K562 (cell line): ENCODE measurements around the gene NT5C1A. TPM values are rescaled to one million over a fixed set of nuclear protein-coding genes. Genes with fewer than 3 reads are reported as not detected.

Source experiments
- ATAC-seq: fragments of 200-7000 bp; cut with Tn5 transposase; 3 replicates; pipeline ENCODE4 v1.9.1; 2020; ENCODE audit warnings: moderate library complexity
- BruUV-seq: library from RNA; stranded (reverse); fragments of 400-500 nt; replicated peaks from 2 replicates; lab custom pipeline; 2021; lab: Mats Ljungman, UMichigan
- CTCF ChIA-PET: fragments of 300-600 bp; formaldehyde crosslinking; extraction: SDS; loops from one replicate; lab custom pipeline; 2021; ENCODE audit warnings: low intra/inter-chr PET ratio; lab: Yijun Ruan, JAX
- POLR2A ChIA-PET: fragments of 300-600, 350-650 bp; sonication (Branson Sonifier 250); formaldehyde crosslinking; extraction: SDS; loops from one replicate; lab custom pipeline; 2021; ENCODE audit warnings: antibody characterized with exemption, inconsistent platforms; lab: Yijun Ruan, JAX
- DNase-seq, 4 experiments: peaks; one replicate each; pipeline versions ENCODE4 v3.0.0 to v3.0.0-alpha.2; 2011 to 2018; ENCODE audit warnings: low spot score in 3 of 4, mixed read lengths in 3 of 4; ENCODE audit errors: extremely low read depth in 1 of 4
- FAIRE-seq: peaks from 2 replicates; lab custom pipeline; 2011; peaks lifted over from hg19 to GRCh38; lab: Jason Lieb, UNC
- H2AFZ ChIP-seq: 2 replicates; pipeline ENCODE4 v1.6.0; 2011; ENCODE audit warnings: low read depth, low read length, control low read depth, inconsistent platforms
- H3K27ac ChIP-seq: fragments of 200-600 bp; 3 replicates; pipeline ENCODE4 v1.8.0; 2011; ENCODE audit warnings: low read depth, mild to moderate bottlenecking, control low read depth, inconsistent platforms, low read length, moderate library complexity, mixed read lengths; ENCODE audit errors: extremely low read depth
- H3K27me3 ChIP-seq, 2 experiments: fragments of 300-600 bp in 1 of 2; 2 replicates in 1 of 2; 3 replicates in 1 of 2; pipeline versions ENCODE4 v1.6.0 to v1.8.0; 2011; ENCODE audit warnings: inconsistent platforms in 2 of 2, low read length in 2 of 2, mild to moderate bottlenecking in 1 of 2, mixed read lengths in 1 of 2, moderate library complexity in 1 of 2; ENCODE audit not compliant: control insufficient read depth in 2 of 2, insufficient read depth in 2 of 2
- H3K36me3 ChIP-seq: fragments of 300-600 bp; 3 replicates; pipeline ENCODE4 v1.8.0; 2011; ENCODE audit warnings: mild to moderate bottlenecking, low read length, inconsistent platforms; ENCODE audit not compliant: control insufficient read depth, insufficient read depth
- H3K4me1 ChIP-seq, 2 experiments: fragments of 200-600 bp in 1 of 2; replicated peaks in 1 of 2; 2 replicates in 1 of 2; 3 replicates in 1 of 2; pipeline versions ENCODE4 v1.5.1 to v1.8.0; 2011; ENCODE audit warnings: inconsistent platforms in 2 of 2, low read length in 2 of 2, mild to moderate bottlenecking in 1 of 2, mixed read lengths in 1 of 2, moderate library complexity in 1 of 2; ENCODE audit not compliant: control insufficient read depth in 2 of 2, insufficient read depth in 2 of 2
- H3K4me2 ChIP-seq: 2 replicates; pipeline ENCODE4 v1.6.1; 2011; ENCODE audit warnings: low read length, control low read depth, inconsistent platforms, mixed read lengths; ENCODE audit not compliant: insufficient read depth
- H3K4me3 ChIP-seq: fragments of 200-600 bp; sonication (generic), shearing (Covaris generic); 2 replicates; pipeline ENCODE4 v1.5.1; 2016; ENCODE audit warnings: control low read depth, inconsistent platforms
- H3K79me2 ChIP-seq: fragments of 200-600 bp; 3 replicates; pipeline ENCODE4 v1.8.0; 2011; ENCODE audit warnings: low read length, inconsistent platforms; ENCODE audit not compliant: control insufficient read depth, insufficient read depth
- H3K9ac ChIP-seq, 2 experiments: 2 replicates each; pipeline versions ENCODE4 v1.6.0 to v1.6.1; 2011; ENCODE audit warnings: low read depth in 2 of 2, low read length in 2 of 2, control low read depth in 1 of 2, inconsistent platforms in 1 of 2, mild to moderate bottlenecking in 1 of 2, mixed read lengths in 1 of 2; ENCODE audit not compliant: insufficient read depth in 1 of 2
- H3K9me1 ChIP-seq: one replicate; pipeline ENCODE4 v1.6.0; 2011; ENCODE audit warnings: inconsistent platforms, mild to moderate bottlenecking, low read length, moderate library complexity; ENCODE audit not compliant: control insufficient read depth, insufficient read depth
- H3K9me3 ChIP-seq: replicated peaks from 2 replicates; pipeline ENCODE4 v1.5.1; 2011; ENCODE audit warnings: low read depth, low read length, inconsistent platforms; ENCODE audit not compliant: control insufficient read depth, insufficient read depth
- H4K20me1 ChIP-seq: replicated peaks from 2 replicates; pipeline ENCODE4 v1.6.1; 2011; ENCODE audit warnings: low read length, inconsistent platforms, mixed read lengths; ENCODE audit not compliant: control insufficient read depth, insufficient read depth
- CEBPZ ChIP-seq: fragments of 150-350 bp; IDR thresholded peaks from 2 replicates; pipeline ENCODE4 v1.6.1; 2014; ENCODE audit warnings: low read depth, mild to moderate bottlenecking, low read length, borderline replicate concordance
- HNRNPH1 ChIP-seq: fragments of 200-400 bp; formaldehyde crosslinking; optimal IDR thresholded peaks from 2 replicates; pipeline ENCODE3; 2017; ENCODE audit warnings: low read depth, mild to moderate bottlenecking, low read length, moderate library complexity
- SREBF1 ChIP-seq: fragments of 150-350 bp; IDR thresholded peaks from 2 replicates; pipeline ENCODE4 v1.6.1; 2014; ENCODE audit warnings: antibody characterized with exemption, low read depth, low read length, borderline replicate concordance
- TEAD1 ChIP-seq, 2 experiments: fragments of 450-650 bp in 1 of 2; sonication (generic) in 1 of 2; formaldehyde crosslinking; IDR thresholded peaks; 2 replicates each; pipeline versions ENCODE4 v1.4.0 to v1.8.0; 2020 to 2022; ENCODE audit warnings: mild to moderate bottlenecking in 2 of 2, missing genetic modification reagents in 1 of 2
- WGBS: fragments of 100-300 bp; shearing (Covaris generic); methylation state at CpG from one replicate; pipeline ENCODE4 v1.1.6; 2016; ENCODE audit warnings: low coverage, mixed read lengths; ENCODE audit not compliant: insufficient coverage; ENCODE audit errors: missing lambda C conversion rate; 5-methylcytosine and 5-hydroxymethylcytosine counted together
- in situ Hi-C: fragments of 300-500 bp; cut with MboI; formaldehyde crosslinking; loops from 4 replicates; pipeline ENCODE4 v1.15.0; 2018; ENCODE audit warnings: inconsistent platforms, mixed read lengths
- intact Hi-C: fragments of 100-400 bp; cut with micrococcal nuclease; formaldehyde crosslinking; loops from 2 replicates; pipeline ENCODE4 v1.14.2; 2022
- polyA plus RNA-seq, 8 experiments: library from polyadenylated mRNA; depleted of rRNA in 4 of 8; stranded (reverse) in 5 of 8; unstranded in 3 of 8; fragments of >200 nt; fragmentation: Nextera tagmentation in 2 of 8; fragmentation: Illumina TruSeq in 1 of 8; extraction: Ambion mirVana in 2 of 8; extraction: Trizol in 1 of 8; gene quantifications; 2 replicates each; pipeline versions ENCODE4 v1.2.1 to v1.2.3, GENCODE V29; 2011 to 2014; ENCODE audit warnings: inconsistent platforms in 1 of 8, missing spikeins in 1 of 8
- total RNA-seq, 7 experiments: library from RNA; depleted of rRNA in 6 of 7; stranded (reverse); fragments of >200 nt in 6 of 7; fragmentation: Illumina TruSeq in 2 of 7; extraction: Trizol in 2 of 7; gene quantifications; 2 replicates each; pipeline versions ENCODE4 v1.2.1 to v1.2.3, GENCODE V29; 2011 to 2021; ENCODE audit warnings: low replicate concordance in 1 of 7
- TF ChIP-seq, protein P1 (sequence below): fragments of 250-450 bp; sonication (Bioruptor Pico); IDR thresholded peaks from 2 replicates; pipeline ENCODE4 v1.5.0; 2020; ENCODE audit warnings: mild to moderate bottlenecking, borderline replicate concordance
- TF ChIP-seq, protein P2 (sequence below), 2 experiments: fragments of 450-650 bp; formaldehyde crosslinking in 1 of 2; IDR thresholded peaks; 2 replicates each; pipeline versions ENCODE4 v1.4.0 to v1.6.1; 2014 to 2020; ENCODE audit warnings: mild to moderate bottlenecking in 2 of 2, borderline replicate concordance in 1 of 2, low read depth in 1 of 2

Gene NT5C1A
- total and polyA plus RNA-seq, 9 of the 15 experiments (the other 6 are each of a cell fraction or from before 2014, with no cell fraction given) = not detected

GRCh38 chr1:39668894-39669293, 3.0 kb downstream of the NT5C1A start:
- ATAC-seq (no peak), FAIRE-seq (no peak), DNase-seq (no peak)
- in situ Hi-C loops (no loop called here), intact Hi-C loops (no loop called here)
- H2AFZ ChIP-seq = no peak overlapping the region
- no peak overlapping the region for H3K27ac ChIP-seq
- WGBS = 9% methylated on average over 3 of the region's 3 CpGs
- H3K4me2 ChIP-seq = no peak overlapping the region
- H3K9me3 ChIP-seq = no peaks in the 10 kb centered on the region
- peaks cover 0 to 18% of the 10 kb centered on the region in 2 experiments; a peak in 2 of 5 replicates for H3K4me1 ChIP-seq
- H3K79me2 ChIP-seq = no peaks in the 10 kb centered on the region
- H3K9ac ChIP-seq = 0 out of 4 replicates have a peak overlapping the region, but pooled peaks of 1 of the 2 experiments have one; percentile 6
- ChIA-PET POLR2A (interaction anchor here (0.6 to 1.2 kb wide), 6 partner anchors 9 to 131 kb away, joined by 3 to 7 read pairs (median 4); no protein-coding TSS in a partner anchor), CTCF (no interaction called here)
- 0 out of 2 replicates have a peak, but pooled peaks cover 6% of the 10 kb centered on the region for H4K20me1 ChIP-seq
- no peaks in the 10 kb centered on the region for H3K36me3 ChIP-seq
- no TSS peak for BruUV-seq
- H3K27me3 ChIP-seq = peaks cover 26 to 60% of the 10 kb centered on the region in 2 experiments
- no peak overlapping the region for H3K4me3 ChIP-seq
- peaks cover 2% of the 10 kb centered on the region for H3K9me1 ChIP-seq
- TF ChIP-seq SREBF1 (no peak), HNRNPH1 (no peak), TEAD1 (CRISPR knock-in tag; IDR thresholded peaks at IDR 0.05) (no peak), CEBPZ (no peak)
- TF ChIP-seq, protein P1, sequence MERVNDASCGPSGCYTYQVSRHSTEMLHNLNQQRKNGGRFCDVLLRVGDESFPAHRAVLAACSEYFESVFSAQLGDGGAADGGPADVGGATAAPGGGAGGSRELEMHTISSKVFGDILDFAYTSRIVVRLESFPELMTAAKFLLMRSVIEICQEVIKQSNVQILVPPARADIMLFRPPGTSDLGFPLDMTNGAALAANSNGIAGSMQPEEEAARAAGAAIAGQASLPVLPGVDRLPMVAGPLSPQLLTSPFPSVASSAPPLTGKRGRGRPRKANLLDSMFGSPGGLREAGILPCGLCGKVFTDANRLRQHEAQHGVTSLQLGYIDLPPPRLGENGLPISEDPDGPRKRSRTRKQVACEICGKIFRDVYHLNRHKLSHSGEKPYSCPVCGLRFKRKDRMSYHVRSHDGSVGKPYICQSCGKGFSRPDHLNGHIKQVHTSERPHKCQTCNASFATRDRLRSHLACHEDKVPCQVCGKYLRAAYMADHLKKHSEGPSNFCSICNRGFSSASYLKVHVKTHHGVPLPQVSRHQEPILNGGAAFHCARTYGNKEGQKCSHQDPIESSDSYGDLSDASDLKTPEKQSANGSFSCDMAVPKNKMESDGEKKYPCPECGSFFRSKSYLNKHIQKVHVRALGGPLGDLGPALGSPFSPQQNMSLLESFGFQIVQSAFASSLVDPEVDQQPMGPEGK (CRISPR knock-in tag) = no peak
- TF ChIP-seq, protein P2, sequence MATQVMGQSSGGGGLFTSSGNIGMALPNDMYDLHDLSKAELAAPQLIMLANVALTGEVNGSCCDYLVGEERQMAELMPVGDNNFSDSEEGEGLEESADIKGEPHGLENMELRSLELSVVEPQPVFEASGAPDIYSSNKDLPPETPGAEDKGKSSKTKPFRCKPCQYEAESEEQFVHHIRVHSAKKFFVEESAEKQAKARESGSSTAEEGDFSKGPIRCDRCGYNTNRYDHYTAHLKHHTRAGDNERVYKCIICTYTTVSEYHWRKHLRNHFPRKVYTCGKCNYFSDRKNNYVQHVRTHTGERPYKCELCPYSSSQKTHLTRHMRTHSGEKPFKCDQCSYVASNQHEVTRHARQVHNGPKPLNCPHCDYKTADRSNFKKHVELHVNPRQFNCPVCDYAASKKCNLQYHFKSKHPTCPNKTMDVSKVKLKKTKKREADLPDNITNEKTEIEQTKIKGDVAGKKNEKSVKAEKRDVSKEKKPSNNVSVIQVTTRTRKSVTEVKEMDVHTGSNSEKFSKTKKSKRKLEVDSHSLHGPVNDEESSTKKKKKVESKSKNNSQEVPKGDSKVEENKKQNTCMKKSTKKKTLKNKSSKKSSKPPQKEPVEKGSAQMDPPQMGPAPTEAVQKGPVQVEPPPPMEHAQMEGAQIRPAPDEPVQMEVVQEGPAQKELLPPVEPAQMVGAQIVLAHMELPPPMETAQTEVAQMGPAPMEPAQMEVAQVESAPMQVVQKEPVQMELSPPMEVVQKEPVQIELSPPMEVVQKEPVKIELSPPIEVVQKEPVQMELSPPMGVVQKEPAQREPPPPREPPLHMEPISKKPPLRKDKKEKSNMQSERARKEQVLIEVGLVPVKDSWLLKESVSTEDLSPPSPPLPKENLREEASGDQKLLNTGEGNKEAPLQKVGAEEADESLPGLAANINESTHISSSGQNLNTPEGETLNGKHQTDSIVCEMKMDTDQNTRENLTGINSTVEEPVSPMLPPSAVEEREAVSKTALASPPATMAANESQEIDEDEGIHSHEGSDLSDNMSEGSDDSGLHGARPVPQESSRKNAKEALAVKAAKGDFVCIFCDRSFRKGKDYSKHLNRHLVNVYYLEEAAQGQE (IDR thresholded peaks at IDR 0.05; ENCODE audit: borderline replicate concordance) = no peak
- TF ChIP-seq, protein P2 (CRISPR knock-in tag; IDR thresholded peaks at IDR 0.05; ENCODE audit: low read depth) = no peak
